NCI-H1930 (cell line): ENCODE measurements around the gene FMN1.

Source experiments
- DNase-seq, 2 experiments: peaks; one replicate each; lab custom pipeline; 2025; lab: John Stamatoyannopoulos, UW

FMN1 gene

GRCh38 chr15:33059184-33059583, 135.3 kb downstream of the FMN1 start:
- DNase-seq, result no peak

- DNase-seq, result no peak
These were observed 136.7 kb downstream of the FMN1 start for GRCh38 chr15:33057845-33058244.

DNA sequence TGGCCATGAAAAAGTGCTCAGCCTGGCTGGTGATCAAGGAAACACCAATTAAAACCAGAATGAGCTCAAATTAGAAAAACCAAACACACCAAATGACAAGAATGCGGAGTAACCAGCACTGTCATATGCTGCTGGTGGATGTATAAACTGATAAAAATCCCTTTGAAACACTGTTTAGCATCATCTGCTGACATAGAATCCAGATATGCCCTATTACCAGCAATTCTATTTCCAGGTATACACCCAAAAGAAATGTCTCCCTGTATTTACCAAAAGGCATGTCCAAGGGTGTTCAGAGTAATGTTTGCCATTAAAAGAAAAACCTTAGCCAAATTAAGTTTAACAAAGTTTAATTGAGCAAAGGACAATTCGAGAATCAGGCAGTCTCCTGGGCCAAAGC, 138.6 kb downstream of the FMN1 start:
- no peak for DNase-seq

DNA sequence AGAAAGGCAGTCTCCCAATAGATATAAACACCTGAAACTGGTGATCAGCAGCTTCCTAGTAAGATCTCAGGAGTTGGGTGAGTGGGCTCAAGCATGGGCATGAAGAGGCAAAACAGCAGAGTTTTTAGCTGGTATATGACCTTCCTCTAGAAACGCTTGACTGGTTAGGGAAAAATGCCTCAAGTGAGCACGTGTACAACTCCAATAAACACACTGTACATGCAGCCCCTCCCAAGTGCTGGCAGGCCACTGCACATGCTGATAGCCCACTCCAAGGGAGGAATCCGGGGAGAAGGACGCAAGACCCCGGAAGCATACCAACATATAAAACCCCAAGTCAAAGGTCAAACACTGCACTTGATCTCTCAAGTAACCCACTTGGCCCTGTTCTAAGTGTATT, 143.0 kb downstream of the FMN1 start:
- DNase-seq, result no peak

GRCh38 chr15:33048255-33048654, 146.3 kb downstream of the FMN1 start:
- DNase-seq, result no peak

DNA sequence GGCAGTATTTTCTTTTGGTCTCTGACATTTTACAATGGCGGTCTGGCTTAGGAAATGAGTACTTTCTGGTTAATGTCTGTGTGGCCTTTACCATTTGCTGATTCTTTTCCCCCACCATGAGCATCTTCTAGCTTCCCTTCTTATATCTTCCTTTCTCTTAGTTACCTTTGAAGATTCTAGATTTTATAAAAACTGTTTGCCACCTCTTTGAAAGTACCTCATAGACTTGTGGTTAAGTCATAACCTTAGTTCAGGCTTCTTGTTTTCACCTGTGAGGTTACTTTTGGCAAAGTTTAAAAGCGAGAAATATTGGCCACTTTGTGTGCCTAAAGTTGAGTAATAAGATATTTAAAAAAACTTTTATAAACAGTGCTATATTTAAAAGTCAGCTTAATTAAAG, 147.4 kb downstream of the FMN1 start:
- DNase-seq, result no peak

- no peak for DNase-seq
These were observed 148.2 kb downstream of the FMN1 start for GRCh38 chr15:33046329-33046728.

DNA sequence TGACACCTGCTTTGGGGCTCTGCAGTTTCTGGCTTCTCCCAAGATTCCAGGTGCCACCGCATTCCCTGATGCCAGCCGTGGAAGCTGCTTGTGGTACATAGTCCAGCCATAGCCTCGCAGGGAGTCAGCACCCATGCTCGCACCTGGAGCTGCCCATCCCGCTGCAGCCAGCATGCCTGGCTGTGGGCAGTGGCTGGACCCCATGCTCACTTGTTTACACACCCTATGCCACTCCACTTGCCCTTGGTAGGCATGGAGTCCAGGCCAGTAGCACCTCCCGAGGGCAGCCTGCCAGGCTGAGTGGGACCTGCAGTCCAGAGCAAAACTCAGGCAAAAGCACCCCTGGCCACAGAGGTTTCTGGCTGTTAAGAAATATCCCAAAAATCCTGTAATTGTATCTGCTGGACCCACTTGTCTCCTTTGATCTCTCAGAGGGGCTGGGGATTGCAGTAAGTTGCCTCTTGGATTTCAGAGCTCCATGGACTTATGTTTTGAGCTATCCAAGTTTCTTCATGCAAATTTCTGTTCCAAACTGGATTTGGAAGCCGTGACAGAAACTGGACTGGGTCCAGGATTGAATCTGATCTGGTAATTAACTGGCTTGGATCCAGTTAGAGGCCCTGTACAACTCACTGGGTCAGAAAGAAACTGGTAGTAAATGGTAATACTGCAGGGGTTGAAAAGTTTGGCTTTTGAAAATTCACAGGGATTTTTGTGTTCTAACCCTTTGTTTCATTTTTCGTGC, 149.3 kb downstream of the FMN1 start:
- DNase-seq, result no peak

DNA sequence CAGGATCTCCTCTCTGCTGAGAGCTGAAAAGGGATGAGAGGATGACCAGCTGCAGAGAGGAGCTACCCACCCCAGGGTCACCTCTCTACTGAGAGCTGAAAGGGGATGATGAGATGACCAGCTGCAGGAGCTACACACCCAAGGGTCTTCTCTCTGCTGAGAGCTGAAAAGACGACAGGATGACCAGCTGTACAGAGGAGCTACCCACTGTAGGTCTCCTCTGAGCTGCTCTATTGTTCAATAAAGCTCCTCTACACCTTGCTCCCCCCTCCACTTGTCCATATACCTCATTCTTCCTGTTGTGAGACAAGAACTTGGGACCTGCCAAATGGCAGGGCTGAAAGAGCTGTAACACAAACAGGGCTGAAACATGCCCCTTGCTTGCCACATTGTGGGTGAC, 149.9 kb downstream of the FMN1 start:
- no peak for DNase-seq

DNA sequence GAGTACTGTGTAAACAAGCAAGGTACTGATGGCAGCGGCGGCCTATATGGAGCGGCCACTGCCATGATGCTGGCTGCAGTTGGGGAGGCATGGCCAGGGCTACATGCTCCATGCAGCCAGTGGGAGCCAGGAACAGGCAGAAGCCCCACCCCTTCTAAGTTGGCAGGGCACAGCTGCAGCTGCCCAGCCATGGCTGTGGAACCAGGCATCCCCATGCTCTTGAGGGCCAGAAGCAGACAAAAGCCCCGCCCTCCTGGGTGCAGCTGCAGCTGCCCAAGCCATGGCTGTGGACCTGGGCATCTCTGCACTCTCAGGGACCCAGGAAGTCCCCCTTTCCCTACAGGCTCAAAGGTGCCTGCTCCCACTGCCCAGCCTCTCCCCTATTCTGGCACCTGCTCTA, 150.9 kb downstream of the FMN1 start:
- no peak for DNase-seq

DNA sequence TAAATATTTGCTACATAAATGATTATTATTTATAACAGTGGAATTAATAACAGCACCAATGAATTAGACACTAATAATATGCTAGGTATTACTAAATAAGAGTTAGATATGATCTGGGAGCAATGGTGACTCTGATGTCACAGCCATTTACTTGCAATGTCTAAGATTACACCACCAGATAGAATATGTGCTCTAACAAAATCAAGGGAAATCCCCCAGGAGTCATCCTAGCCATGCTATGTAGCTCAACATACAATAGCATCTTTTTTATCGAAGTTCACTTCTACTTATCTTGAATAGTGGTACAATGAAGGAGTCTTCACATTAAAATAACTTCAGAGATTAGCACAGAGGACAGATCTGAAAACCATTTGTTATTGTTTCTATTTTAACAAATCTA, 154.0 kb downstream of the FMN1 start:
- DNase-seq, result no peak

GRCh38 chr15:33034588-33034987, 159.9 kb downstream of the FMN1 start:
- DNase-seq, result no peak

DNA sequence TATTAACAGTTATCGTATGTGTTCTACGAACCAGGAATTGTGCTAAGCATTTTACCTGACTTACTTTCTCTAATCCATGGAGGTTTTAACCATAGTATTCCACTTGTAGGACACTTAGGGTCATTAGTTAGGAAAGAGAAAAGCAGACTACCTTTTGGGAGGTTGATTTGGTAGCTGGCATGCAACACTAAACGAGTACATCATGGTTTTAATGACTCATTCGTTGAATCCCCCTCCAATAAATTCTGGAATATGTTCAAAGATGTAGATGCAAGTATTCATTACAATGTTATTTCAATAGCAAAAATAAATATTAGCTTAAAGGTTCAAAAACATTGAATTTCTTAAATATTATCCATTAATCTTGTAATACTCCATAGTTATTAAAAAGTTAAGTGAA, 162.5 kb downstream of the FMN1 start:
- no peak for DNase-seq

GRCh38 chr15:33031324-33031821, 163.1 kb downstream of the FMN1 start:
- DNase-seq, result no peak

- no peak for DNase-seq
These were observed 164.2 kb downstream of the FMN1 start for GRCh38 chr15:33030315-33030714.

- DNase-seq, result no peak
These were observed 165.3 kb downstream of the FMN1 start for GRCh38 chr15:33029109-33029652.

DNA sequence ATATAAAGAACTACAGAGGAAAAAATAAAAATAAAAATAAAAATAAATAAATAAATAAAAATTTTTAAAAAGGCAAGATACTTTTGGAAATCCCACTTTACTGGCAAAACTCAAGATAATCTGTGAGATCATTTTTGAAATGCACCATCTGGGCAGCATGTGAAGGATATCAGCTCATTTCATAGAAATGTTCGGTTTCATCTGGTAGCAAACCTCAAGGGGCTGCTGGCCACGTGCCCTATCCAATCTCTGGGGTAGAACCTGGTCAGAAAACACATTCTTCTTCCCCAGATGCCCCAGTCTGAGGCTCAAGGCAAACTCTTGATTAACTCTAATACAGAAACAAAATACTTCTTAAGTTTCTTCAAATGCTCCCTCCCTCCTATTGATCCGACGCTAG, 166.0 kb downstream of the FMN1 start:
- DNase-seq, result no peak

GRCh38 chr15:33027306-33028035, 167.0 kb downstream of the FMN1 start:
- no peak for DNase-seq

GRCh38 chr15:33026614-33027013, 167.9 kb downstream of the FMN1 start:
- no peak for DNase-seq

- DNase-seq, result no peak
These were observed 171.9 kb downstream of the FMN1 start for GRCh38 chr15:33022629-33023028.

- no peak for DNase-seq
These were observed 172.6 kb downstream of the FMN1 start for GRCh38 chr15:33021806-33022389.

- DNase-seq, result no peak
These were observed 175.0 kb downstream of the FMN1 start for GRCh38 chr15:33019354-33019981.
